ENCODE results near the gene GPR179.
A peak's percentile ranks its signal among the peaks of the same experiment; 100 is the strongest.

GPR179 gene

GRCh38 chr17:38343608-38344419 lies at the start of gene GPR179:
GPR179 (minus strand) TSS chr17:38343956; CDS start chr17:38343789, 167 bp downstream.
- DNase-seq: no peak

DNA sequence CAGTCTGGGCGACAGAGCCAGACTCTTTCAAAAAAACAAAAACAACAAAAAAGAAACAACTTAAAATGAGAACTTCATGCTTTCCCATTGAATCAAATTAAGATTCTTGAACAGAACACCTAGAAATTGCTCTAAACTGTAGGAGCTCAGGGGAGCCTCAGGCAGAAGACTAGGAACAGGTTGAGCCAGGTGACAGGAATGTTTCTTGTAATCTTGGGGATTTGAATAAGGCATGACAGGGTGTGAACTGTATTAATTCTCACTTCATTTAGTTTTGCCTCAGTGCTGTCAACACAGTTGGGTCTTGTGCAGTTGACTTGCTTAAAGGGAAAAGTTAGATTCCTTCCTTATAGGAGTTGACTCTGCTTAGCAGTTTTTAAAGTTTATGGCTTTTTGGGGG lies 35.7 kb upstream of the GPR179 start:
- DNase-seq: no peak

GRCh38 chr17:38369124-38369886 lies 25.5 kb upstream of the GPR179 start:
- DNase-seq: no peak

DNA sequence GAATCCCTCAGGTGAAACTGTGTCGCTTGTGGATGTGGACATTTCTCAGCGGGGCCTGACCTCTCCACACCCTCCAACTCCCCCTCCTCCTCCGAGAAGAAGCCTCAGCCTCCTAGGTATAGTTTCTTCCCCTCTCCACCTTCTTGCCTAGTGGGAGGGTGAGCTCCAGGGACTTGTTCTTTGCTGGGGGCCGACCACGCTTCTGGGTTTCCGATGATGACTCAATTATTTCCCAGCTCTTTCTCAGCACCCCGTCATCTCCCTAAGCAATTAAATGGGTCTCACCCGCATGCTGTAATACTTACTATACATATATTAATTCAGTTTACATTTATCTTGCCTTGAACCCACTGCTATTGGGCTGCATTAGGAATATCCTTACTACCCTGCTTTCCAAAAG lies 21.0 kb upstream of the GPR179 start:
- DNase-seq: no peak

DNA sequence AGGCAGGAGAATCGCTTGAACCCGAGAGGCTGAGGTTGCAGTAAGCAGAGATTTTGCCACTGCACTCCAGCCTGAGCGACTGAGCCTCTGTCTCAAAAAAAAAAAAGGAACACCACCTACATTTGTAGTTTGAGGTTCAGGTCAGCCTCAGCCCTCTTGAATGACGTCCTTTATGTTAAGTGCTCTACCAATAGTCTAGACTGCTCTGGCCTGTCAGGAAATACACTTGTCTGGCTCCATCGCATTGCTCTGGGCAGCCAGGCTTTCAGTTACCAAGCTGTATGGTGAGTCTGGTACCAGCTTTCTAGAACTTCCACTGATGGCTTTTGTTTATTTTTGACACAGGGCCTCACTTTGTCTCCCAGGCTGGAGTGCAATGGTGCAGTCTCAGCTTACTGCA lies 19.3 kb upstream of the GPR179 start:
- DNase-seq: no peak

DNA sequence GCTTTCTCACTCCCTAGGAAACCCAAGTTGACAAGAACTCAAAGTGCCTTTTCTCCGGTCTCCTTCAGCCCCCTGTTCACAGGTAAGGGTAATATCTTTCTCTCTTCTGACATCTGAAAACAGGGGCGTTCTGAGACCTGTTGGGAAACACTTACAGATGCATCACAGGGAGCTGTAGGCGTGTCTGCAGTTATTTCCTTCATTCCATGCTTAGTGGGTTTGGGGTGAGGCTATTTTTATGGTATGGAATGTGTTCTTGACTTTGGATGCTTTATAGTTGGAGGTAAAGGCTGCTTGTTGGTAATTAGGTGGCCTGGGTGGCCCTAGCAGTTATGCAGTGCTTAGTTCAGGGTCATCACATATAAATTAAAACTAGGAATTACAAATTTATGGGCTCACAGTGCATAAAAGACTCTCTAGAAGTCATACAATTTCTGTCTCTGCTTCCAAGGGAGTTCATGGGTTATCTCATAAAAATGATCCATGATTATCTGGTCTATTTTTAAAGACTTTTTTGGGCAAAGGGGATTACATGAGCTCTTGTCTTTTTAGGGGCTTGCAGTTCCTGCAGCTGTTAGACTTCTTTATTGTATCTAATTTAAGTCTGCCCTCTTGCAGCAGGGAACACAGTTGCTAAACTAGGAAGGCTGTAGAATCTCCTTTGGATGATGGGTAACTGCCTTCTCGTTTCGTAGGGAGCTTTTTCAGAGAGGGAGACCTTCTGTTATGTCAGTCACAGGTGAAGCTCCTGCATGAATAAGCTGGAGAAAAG lies 18.1 kb upstream of the GPR179 start:
- no peak for DNase-seq

DNA sequence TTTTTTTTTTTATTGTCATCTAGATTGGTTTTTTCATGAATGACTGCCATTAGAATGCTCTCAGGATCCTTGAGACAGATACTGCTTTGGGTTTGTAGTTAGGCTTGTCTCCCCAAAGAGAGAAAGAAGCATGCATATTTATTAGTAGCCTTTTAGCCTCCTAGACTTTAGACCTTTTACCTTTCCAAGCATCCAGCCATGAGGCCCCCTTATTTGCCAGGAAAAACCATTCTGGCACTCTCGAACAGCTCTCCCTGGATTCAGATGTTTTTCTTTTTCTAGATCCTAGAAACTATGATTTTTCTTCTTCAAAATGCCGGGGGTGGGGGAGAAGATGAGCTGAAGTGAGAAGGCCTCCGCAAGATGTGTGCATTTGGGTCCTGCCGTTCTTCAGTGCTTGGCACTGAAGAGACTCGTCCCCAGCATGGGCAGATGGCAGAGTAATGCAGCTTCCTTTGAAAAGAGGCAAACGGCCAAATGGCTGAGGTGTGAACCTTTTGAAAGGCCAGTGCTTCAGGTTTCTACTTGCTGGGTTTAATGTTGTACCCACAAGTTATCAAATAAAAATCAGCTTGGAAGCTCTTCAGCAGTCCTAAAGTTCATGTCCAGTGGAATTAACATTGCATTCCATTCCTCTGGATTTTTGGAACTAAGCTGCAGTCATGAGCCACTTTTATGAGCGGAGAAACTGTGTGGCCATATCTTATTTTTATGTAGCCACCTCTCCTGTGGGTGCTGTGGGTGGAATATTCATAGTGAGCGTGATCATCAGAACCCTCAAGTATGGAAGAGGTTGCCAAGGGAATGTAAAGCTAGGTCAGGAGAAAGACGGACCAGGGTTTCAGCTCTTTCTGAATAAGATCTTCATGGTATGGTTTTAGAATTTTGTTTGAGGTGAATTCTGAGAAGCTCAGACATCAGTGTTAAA lies 15.1 kb upstream of the GPR179 start:
- DNase-seq: no peak

GRCh38 chr17:38357486-38358123 lies 13.8 kb upstream of the GPR179 start:
- DNase-seq: no peak

DNA sequence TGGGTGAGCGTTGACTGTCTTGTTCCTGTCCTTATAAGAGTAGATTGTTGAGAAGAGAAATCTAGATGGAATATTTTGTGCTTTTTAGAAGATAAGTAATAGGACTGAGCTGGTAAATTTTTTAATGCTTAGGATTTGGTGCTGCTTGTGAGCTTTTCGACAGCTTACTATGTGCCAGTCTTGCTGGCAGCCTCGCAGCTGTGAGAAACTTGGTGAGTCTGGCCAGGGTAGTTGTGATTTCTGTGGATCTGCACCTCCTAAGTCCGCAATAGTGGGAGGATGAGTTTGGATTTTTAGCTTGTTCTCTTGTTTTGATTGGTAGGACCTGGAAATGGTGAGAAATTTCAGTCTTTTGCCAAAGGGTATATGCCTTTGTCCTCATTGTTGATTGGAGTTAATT lies 11.5 kb upstream of the GPR179 start:
- no peak for DNase-seq

- no peak for DNase-seq
Observed at GRCh38 chr17:38354466-38354865, 10.7 kb upstream of the GPR179 start.

DNA sequence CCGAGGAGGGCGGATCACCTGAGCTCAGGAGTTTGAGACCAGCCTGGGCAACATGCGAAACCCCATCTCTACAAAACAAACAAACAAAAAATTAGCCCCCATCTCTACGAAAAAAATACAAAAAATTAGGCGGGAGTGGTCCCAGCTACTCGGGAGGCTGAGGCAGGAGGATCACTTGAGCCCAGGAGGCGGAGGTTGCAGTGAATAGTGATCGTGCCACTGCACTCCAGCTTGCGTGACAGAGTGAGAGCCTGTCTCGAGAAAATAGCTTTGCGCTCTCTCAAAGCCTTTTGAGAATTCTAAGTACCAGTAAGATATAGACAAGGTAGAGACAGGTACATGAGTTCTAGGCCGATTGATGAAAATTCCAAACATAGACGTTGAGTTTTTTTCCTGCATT lies 9.9 kb upstream of the GPR179 start:
- DNase-seq: no peak

DNA sequence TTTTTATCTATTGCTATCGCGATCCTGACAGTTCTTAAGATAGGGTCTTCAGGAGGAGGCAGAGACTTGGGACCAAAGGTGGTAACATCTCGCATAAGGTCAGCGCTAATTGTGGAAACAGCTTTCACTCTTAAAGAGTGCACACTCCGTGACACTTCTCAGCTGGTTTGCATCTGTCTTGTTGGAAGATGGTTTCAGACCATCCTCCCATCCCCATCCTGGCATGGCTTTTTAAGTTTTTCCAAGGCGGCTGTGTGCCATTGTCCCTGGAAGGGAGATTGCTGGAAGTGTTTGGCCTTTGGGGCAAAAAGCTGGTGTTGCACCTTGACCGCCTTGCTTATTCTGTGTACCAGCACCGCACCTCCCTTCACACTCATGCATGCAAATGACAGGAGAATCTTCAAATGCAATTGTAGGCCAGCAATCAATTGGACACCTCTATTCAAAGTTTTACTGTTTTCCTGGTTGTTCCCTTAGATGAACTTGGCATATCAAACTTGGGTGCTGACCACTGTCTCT lies 9.4 kb upstream of the GPR179 start:
- DNase-seq: no peak

GRCh38 chr17:38352245-38353085 lies 8.7 kb upstream of the GPR179 start:
- DNase-seq: peak; percentile 78

GRCh38 chr17:38351412-38352222 lies 7.9 kb upstream of the GPR179 start, which contains the start of gene SOCS7:
SOCS7 (plus strand) TSS chr17:38351844; CDS start chr17:38352053, 209 bp downstream.
- DNase-seq: peak; percentile 97

DNA sequence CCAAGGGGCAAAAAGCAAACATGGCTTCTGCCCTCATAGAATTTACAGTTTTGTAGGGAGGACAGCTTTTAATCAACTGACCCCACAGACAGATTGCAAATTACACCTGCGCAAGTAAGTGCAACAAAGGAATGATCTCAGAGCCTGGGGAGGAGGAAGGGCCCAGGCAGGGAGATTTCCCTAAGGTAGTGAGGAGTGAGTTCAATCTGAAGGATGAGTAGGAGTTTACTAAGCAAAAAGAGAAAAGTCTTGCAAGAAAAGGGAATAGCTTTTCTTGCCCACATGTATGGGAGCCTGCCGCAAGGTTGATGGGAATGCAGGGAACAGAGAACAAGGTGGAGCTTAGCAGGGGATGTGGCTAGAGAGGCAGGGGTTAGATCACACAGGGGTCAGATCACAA lies 6.3 kb upstream of the GPR179 start:
- no peak for DNase-seq

DNA sequence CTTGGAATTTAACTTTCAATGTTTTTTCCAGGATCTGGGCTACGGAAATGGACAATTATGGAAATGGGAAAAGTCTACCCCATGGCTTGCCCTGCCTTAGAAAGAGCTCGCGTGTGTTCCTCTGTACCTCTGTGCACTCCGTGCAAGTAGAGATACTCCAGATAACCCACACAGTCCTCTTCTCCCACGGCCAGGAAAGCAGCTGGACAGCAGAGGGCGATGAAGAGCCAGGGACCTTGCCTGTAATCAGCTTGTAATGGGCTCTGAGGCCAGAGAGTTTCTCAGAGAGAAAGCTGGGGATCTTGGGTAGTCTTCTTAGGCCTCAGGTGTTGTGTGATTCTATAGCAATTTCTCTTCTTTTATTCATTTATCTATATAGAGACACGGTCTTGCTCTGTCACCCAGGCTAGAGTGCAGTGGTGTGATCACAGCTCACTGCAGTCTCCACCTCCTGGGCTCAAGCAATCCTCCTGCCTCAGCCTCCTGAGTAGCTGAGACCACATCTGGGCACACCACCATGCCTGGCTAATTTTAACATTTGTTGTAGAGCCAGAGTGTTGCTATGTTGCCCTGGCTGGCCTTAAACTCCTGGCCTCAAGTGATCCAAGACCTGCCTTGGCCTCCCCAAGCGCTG lies 5.5 kb upstream of the GPR179 start:
- peak; percentile 97 for DNase-seq

- no peak for DNase-seq
Observed at GRCh38 chr17:38345743-38346142, 2.0 kb upstream of the GPR179 start.

DNA sequence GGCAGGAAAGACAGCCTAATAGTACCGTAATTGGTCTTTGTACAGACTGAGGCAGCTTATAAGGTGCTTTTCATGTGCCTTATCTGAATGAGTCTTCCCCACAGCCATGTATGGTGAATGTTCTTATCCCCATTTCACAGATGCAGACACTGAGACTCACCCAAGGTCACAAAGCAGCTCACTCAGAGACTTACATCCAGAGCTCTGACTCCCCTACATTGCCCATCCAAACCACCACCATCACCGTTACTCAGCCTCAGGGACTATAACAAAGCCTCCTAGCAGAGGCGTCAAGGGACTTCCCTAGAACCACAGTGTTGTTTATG lies 627 bp upstream of the GPR179 start:
- no peak for DNase-seq

DNA sequence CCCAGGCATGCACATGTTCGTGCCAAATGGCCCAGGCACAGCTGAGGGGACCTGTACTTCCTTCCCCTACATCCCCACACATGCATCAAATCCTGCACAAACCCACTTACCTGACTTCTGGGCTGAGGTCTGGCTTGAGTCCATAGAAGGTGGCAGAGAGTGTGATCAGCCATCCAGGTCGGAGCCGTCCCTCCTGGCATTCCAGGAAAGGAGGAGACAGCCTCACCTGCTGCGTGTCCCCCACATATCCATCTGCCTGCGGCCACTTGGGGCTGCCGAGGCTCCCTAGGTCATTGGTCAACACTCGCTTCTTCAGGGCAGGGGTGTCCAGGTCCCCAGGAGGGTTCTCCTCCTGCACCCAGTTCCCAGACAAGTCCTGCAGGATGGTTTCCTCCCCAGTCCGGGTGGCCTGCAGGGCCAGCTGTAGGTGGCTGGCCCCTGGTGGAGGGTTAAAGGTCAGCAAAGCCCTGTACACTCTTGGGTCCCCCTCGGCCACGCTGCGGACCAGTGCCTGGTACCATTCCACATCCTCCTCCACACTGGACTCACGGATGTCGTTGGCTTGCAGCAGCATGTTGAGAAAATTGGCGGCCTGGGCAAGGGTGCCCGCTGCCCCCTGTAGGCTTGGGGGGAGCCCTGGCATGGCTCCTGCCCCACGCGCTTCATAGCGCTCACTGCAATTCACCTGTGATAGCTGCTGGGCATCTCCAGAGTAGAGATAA lies 709 bp downstream of the GPR179 start:
- DNase-seq: no peak

Data from islet precursor cell (in vitro differentiated cells).